MM.1S (cell line): ENCODE data around the gene PABPC3.

Source experiments
- DNase-seq: peaks from one replicate; pipeline ENCODE4 v3.0.0-alpha.2; 2015
- H2AFZ ChIP-seq: fragments of 300-600 bp; sonication (generic); 2 replicates; pipeline ENCODE4 v1.6.0; 2016; ENCODE audit warnings: antibody characterized with exemption, low read length
- H3F3A ChIP-seq: fragments of 300-600 bp; sonication (generic); 2 replicates; pipeline ENCODE4 v1.6.1; 2016; ENCODE audit warnings: mild to moderate bottlenecking, antibody characterized with exemption, low read length, moderate library complexity, mixed read lengths; ENCODE audit not compliant: insufficient read depth
- H3K27ac ChIP-seq: fragments of 300-600 bp; sonication (generic); 2 replicates; pipeline ENCODE4 v1.5.1; 2016; ENCODE audit warnings: mild to moderate bottlenecking, low read length
- H3K27me3 ChIP-seq: fragments of 300-600 bp; sonication (generic); replicated peaks from 2 replicates; pipeline ENCODE4 v1.6.0; 2016; ENCODE audit warnings: low read length; ENCODE audit not compliant: insufficient read depth
- H3K36me3 ChIP-seq: fragments of 300-600 bp; sonication (generic); replicated peaks from 2 replicates; pipeline ENCODE4 v1.6.1; 2016; ENCODE audit warnings: mild to moderate bottlenecking, low read length, mixed read lengths; ENCODE audit not compliant: insufficient read depth
- H3K4me1 ChIP-seq: fragments of 300-600 bp; sonication (generic); 2 replicates; pipeline ENCODE4 v1.6.1; 2016; ENCODE audit warnings: low read length, mixed read lengths
- H3K4me2 ChIP-seq: fragments of 300-600 bp; sonication (generic); 2 replicates; pipeline ENCODE4 v1.6.0; 2016; ENCODE audit warnings: low read depth, low read length
- H3K4me3 ChIP-seq: fragments of 300-600 bp; sonication (generic); 2 replicates; pipeline ENCODE4 v1.5.1; 2016; ENCODE audit warnings: low read length, mixed read lengths
- H3K79me2 ChIP-seq: fragments of 300-600 bp; sonication (generic); 2 replicates; pipeline ENCODE4 v1.6.1; 2016; ENCODE audit warnings: mixed run types, low read length, mixed read lengths
- H3K9ac ChIP-seq: fragments of 300-600 bp; sonication (generic); 2 replicates; pipeline ENCODE4 v1.6.1; 2016; ENCODE audit warnings: low read length, mixed read lengths
- H3K9me2 ChIP-seq: fragments of 300-600 bp; sonication (generic); replicated peaks from 2 replicates; pipeline ENCODE4 v1.6.1; 2016; ENCODE audit warnings: mild to moderate bottlenecking, low read length, mixed read lengths; ENCODE audit not compliant: insufficient read depth
- H3K9me3 ChIP-seq: fragments of 300-600 bp; sonication (generic); replicated peaks from 2 replicates; pipeline ENCODE4 v1.6.1; 2016; ENCODE audit warnings: mild to moderate bottlenecking, low read length, mixed read lengths; ENCODE audit not compliant: insufficient read depth
- H4K20me1 ChIP-seq: fragments of 300-600 bp; sonication (generic); 2 replicates; pipeline ENCODE4 v1.6.1; 2016; ENCODE audit warnings: mild to moderate bottlenecking, low read length, moderate library complexity, mixed read lengths; ENCODE audit not compliant: insufficient read depth
- EZH2 ChIP-seq: fragments of 300-600 bp; sonication (generic); optimal IDR thresholded peaks from 2 replicates; pipeline ENCODE3; 2017; ENCODE audit warnings: low read depth, mild to moderate bottlenecking, antibody characterized with exemption, low read length, mixed read lengths
- EZH2phosphoT487 ChIP-seq: fragments of 300-600 bp; sonication (generic); IDR thresholded peaks from 2 replicates; pipeline ENCODE4 v1.6.1; 2018; ENCODE audit warnings: antibody characterized with exemption, low read length
- TF ChIP-seq, protein P1 (sequence below): fragments of 300-600 bp; sonication (generic); IDR thresholded peaks from 2 replicates; pipeline ENCODE4 v1.5.1; 2016; ENCODE audit warnings: antibody characterized with exemption, low read length, mixed read lengths

PABPC3 gene

GRCh38 chr13:25117312-25117711 is 21.4 kb downstream of the PABPC3 start:
- no peak overlapping the region for H2AFZ ChIP-seq

DNA sequence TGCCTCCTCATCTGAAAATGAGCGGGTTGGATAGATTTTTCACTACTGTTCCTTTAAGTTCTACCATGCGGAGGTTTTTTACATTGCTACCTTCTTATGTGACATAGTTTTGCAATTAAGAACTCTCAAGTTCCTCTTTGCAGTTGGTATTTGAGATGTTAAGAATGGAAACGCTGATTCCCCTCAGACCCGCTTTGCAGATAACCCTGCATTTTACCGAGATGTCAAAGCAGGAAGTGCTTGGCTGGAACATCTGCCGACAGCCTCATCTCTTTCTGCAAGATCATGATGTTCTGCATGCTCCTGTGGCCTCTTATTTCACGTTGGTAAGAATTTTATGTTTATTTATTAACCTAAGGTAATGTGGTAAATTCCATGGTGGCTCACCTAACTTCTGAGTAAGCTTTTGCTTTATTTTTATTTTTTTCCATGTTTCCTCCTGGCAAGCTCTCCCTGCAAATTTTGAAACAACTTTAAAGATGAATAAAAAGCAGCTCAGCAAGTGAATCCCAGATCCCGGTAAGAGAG is 22.5 kb downstream of the PABPC3 start:
- H3K9ac ChIP-seq: no peak overlapping the region
- no peaks in the 10 kb centered on the region for H3K79me2 ChIP-seq
- no peaks in the 10 kb centered on the region for H3K9me2 ChIP-seq
- TF ChIP-seq EZH2 (no peak), EZH2phosphoT487 (no peak)
- TF ChIP-seq, protein P1, sequence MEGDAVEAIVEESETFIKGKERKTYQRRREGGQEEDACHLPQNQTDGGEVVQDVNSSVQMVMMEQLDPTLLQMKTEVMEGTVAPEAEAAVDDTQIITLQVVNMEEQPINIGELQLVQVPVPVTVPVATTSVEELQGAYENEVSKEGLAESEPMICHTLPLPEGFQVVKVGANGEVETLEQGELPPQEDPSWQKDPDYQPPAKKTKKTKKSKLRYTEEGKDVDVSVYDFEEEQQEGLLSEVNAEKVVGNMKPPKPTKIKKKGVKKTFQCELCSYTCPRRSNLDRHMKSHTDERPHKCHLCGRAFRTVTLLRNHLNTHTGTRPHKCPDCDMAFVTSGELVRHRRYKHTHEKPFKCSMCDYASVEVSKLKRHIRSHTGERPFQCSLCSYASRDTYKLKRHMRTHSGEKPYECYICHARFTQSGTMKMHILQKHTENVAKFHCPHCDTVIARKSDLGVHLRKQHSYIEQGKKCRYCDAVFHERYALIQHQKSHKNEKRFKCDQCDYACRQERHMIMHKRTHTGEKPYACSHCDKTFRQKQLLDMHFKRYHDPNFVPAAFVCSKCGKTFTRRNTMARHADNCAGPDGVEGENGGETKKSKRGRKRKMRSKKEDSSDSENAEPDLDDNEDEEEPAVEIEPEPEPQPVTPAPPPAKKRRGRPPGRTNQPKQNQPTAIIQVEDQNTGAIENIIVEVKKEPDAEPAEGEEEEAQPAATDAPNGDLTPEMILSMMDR: no peak
- H3K4me3 ChIP-seq: no peak overlapping the region
- no peaks in the 10 kb centered on the region for H3K36me3 ChIP-seq
- H2AFZ ChIP-seq: no peak overlapping the region
- no peaks in the 10 kb centered on the region for H3K4me1 ChIP-seq
- H3K4me2 ChIP-seq: no peak overlapping the region
- no peak overlapping the region for H3K27ac ChIP-seq
- H4K20me1 ChIP-seq: no peaks in the 10 kb centered on the region
- no peaks in the 10 kb centered on the region for H3F3A ChIP-seq
- H3K9me3 ChIP-seq: no peaks in the 10 kb centered on the region
- DNase-seq: no peak
- H3K27me3 ChIP-seq: no peaks in the 10 kb centered on the region

More at GRCh38 chr13:25117312-25117711, 21.4 kb downstream of the PABPC3 start:
- no peak overlapping the region for H3K27ac ChIP-seq
- H3K79me2 ChIP-seq: no peaks in the 10 kb centered on the region
- TF ChIP-seq EZH2 (no peak), EZH2phosphoT487 (no peak)
- TF ChIP-seq, protein P1: no peak
- H3K9ac ChIP-seq: no peak overlapping the region
- no peak overlapping the region for H3K4me2 ChIP-seq
- H3K27me3 ChIP-seq: no peaks in the 10 kb centered on the region
- no peaks in the 10 kb centered on the region for H3K9me2 ChIP-seq
- no peaks in the 10 kb centered on the region for H3K9me3 ChIP-seq
- no peak overlapping the region for H3K4me3 ChIP-seq
- DNase-seq: no peak
- no peaks in the 10 kb centered on the region for H4K20me1 ChIP-seq
- H3K36me3 ChIP-seq: no peaks in the 10 kb centered on the region
- H3F3A ChIP-seq: no peaks in the 10 kb centered on the region
- no peaks in the 10 kb centered on the region for H3K4me1 ChIP-seq

DNA sequence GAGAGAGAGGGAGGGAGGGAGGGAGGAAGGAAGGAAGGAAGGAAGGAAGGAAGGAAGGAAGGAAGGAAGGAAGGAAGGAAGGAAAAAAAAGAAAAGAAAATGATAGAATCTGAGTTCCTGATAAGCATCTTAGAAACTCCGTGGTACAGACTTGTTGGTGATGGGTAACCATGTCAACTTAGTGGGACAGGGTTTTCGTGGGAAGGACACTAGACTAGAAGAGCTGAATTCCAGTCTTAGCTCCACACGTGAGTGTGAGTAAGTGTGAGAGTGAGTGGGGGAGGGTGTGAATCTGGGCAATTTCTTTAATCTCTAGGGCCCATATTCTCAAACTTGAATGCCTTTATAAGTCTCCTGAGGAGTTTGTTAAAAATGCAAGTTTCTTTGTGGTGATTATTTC is 35.0 kb downstream of the PABPC3 start:
- Histone ChIP-seq H3K9me3 (no peaks in the 10 kb centered on the region), H3K79me2 (no peaks in the 10 kb centered on the region), H3K36me3 (no peaks in the 10 kb centered on the region), H4K20me1 (no peaks in the 10 kb centered on the region), H3K27me3 (no peaks in the 10 kb centered on the region), H3K4me3 (no peak overlapping the region), H3K4me2 (no peak overlapping the region), H3K9me2 (no peaks in the 10 kb centered on the region), H3K4me1 (no peaks in the 10 kb centered on the region), H2AFZ (no peak overlapping the region), H3F3A (no peaks in the 10 kb centered on the region), H3K9ac (no peak overlapping the region), H3K27ac (no peak overlapping the region)
- DNase-seq: no peak
- no peak for TF ChIP-seq EZH2phosphoT487
- TF ChIP-seq, protein P1: no peak
- no peak for TF ChIP-seq EZH2
